A673 (cell line): ENCODE measurements around the gene TTR.

Source experiments
- CTCF ChIP-seq: fragments of 300-800, 200-600 bp; sonication (generic); conservative IDR thresholded peaks from 2 replicates; pipeline ENCODE4 v1.5.1; 2017; ENCODE audit warnings: low read depth, mild to moderate bottlenecking, antibody characterized with exemption, low read length, moderate library complexity, mixed read lengths
- EZH2 ChIP-seq: fragments of 200-600 bp; sonication (generic); IDR thresholded peaks from 2 replicates; pipeline ENCODE4 v1.6.1; 2017; ENCODE audit warnings: borderline replicate concordance, low read depth, mild to moderate bottlenecking, mixed read lengths, antibody characterized with exemption, low read length; ENCODE audit not compliant: poor library complexity, severe bottlenecking

DNA sequence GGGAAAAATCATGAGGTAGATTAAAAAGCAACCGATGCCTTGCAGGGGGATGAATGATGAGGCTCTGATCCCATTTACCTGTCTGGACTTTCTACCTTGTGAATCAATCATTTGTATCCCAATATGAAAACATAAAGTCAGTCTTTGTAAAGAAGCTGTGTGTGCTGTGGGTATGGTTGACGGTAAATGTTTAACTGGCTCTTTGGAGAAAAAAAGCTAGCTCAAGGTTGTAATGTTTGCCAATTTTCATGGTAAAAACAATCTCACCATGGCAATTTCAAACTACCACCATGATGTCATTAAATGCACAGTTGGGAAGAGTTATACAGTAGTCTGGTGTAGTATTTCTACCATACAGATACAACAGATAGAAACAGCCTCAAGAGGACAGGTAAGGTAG is 14.6 kb downstream of the TTR start:
- TF ChIP-seq CTCF (no peak), EZH2 (no peak)
